Neural cell (in vitro differentiated cells): ENCODE results near the gene USP34.

Source experiments
- EP300 ChIP-seq: fragments of 450-650 bp; conservative IDR thresholded peaks from 2 replicates; pipeline ENCODE4 v1.6.1; 2014; ENCODE audit warnings: antibody characterized with exemption, mild to moderate bottlenecking, moderate library complexity; ENCODE audit not compliant: poor library complexity, severe bottlenecking
- EZH2 ChIP-seq: fragments of 200-600, 300-800 bp; shearing (Covaris generic), sonication (generic); IDR thresholded peaks from 2 replicates; pipeline ENCODE4 v1.6.1; 2014; ENCODE audit warnings: antibody characterized with exemption, low read length, borderline replicate concordance, mild to moderate bottlenecking; ENCODE audit not compliant: insufficient read depth, poor library complexity, severe bottlenecking
- POLR2AphosphoS5 ChIP-seq: IDR thresholded peaks from 2 replicates; pipeline ENCODE4 v1.6.1; 2012
- TAF1 ChIP-seq: IDR thresholded peaks from 2 replicates; pipeline ENCODE4 v1.6.1; 2012; ENCODE audit warnings: low read depth
- TF ChIP-seq, protein P1 (sequence below): fragments of 450-650 bp; IDR thresholded peaks from 2 replicates; pipeline ENCODE4 v1.5.1; 2014; ENCODE audit warnings: antibody characterized with exemption, mild to moderate bottlenecking, moderate library complexity; ENCODE audit not compliant: poor library complexity, severe bottlenecking
- TF ChIP-seq, protein P2 (sequence below): IDR thresholded peaks from 2 replicates; pipeline ENCODE4 v1.6.1; 2012; ENCODE audit warnings: borderline replicate concordance

DNA sequence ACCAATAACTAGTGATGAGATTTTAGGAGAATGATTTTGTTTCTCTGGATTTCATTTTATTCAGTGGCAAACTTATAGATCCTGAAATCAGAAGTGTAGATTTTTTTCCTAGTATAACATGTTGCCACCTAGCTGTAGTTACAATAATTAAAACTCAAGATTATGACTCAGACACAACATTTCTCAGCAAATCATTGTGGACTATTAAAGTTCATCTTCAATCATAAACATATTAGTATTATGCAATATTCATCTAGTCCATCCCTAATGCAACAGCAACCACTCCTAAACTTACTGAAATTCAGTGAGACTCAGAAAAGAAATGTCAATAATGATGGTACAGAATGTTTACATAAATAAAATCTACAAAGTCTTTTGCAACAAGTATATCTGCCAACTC is 51.3 kb downstream of the USP34 start:
- TF ChIP-seq, protein P1, sequence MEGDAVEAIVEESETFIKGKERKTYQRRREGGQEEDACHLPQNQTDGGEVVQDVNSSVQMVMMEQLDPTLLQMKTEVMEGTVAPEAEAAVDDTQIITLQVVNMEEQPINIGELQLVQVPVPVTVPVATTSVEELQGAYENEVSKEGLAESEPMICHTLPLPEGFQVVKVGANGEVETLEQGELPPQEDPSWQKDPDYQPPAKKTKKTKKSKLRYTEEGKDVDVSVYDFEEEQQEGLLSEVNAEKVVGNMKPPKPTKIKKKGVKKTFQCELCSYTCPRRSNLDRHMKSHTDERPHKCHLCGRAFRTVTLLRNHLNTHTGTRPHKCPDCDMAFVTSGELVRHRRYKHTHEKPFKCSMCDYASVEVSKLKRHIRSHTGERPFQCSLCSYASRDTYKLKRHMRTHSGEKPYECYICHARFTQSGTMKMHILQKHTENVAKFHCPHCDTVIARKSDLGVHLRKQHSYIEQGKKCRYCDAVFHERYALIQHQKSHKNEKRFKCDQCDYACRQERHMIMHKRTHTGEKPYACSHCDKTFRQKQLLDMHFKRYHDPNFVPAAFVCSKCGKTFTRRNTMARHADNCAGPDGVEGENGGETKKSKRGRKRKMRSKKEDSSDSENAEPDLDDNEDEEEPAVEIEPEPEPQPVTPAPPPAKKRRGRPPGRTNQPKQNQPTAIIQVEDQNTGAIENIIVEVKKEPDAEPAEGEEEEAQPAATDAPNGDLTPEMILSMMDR: no peak
- TF ChIP-seq, protein P2, sequence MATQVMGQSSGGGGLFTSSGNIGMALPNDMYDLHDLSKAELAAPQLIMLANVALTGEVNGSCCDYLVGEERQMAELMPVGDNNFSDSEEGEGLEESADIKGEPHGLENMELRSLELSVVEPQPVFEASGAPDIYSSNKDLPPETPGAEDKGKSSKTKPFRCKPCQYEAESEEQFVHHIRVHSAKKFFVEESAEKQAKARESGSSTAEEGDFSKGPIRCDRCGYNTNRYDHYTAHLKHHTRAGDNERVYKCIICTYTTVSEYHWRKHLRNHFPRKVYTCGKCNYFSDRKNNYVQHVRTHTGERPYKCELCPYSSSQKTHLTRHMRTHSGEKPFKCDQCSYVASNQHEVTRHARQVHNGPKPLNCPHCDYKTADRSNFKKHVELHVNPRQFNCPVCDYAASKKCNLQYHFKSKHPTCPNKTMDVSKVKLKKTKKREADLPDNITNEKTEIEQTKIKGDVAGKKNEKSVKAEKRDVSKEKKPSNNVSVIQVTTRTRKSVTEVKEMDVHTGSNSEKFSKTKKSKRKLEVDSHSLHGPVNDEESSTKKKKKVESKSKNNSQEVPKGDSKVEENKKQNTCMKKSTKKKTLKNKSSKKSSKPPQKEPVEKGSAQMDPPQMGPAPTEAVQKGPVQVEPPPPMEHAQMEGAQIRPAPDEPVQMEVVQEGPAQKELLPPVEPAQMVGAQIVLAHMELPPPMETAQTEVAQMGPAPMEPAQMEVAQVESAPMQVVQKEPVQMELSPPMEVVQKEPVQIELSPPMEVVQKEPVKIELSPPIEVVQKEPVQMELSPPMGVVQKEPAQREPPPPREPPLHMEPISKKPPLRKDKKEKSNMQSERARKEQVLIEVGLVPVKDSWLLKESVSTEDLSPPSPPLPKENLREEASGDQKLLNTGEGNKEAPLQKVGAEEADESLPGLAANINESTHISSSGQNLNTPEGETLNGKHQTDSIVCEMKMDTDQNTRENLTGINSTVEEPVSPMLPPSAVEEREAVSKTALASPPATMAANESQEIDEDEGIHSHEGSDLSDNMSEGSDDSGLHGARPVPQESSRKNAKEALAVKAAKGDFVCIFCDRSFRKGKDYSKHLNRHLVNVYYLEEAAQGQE: no peak
- TF ChIP-seq EZH2: no peak
- TF ChIP-seq TAF1: no peak
- no peak for TF ChIP-seq POLR2AphosphoS5
- no peak for TF ChIP-seq EP300
